BE2C (cell line): ENCODE data around the gene SGTA.

ENCODE experiments used
- DNase-seq: peaks from one replicate; pipeline ENCODE4 v3.0.0-alpha.2; 2020
- H3K27me3 ChIP-seq: fragments of 250-450 bp; sonication (Bioruptor Pico); 2 replicates; pipeline ENCODE4 v1.5.1; 2020; ENCODE audit warnings: mild to moderate bottlenecking
- H3K36me3 ChIP-seq: fragments of 250-450 bp; sonication (Bioruptor Pico); 2 replicates; pipeline ENCODE4 v1.5.1; 2020; ENCODE audit warnings: mild to moderate bottlenecking
- H3K4me1 ChIP-seq: fragments of 250-450 bp; sonication (Bioruptor Pico); 2 replicates; pipeline ENCODE4 v1.5.1; 2020
- H3K4me3 ChIP-seq: 2 replicates; pipeline ENCODE4 v1.5.1; 2011; ENCODE audit warnings: low read depth, low read length
- H3K9me3 ChIP-seq: fragments of 250-450 bp; sonication (Bioruptor Pico); 2 replicates; pipeline ENCODE4 v1.5.1; 2020
- CTCF ChIP-seq: IDR thresholded peaks from 2 replicates; pipeline ENCODE4 v1.5.1; 2012; ENCODE audit warnings: mild to moderate bottlenecking, low read depth, low read length

The SGTA gene

DNA sequence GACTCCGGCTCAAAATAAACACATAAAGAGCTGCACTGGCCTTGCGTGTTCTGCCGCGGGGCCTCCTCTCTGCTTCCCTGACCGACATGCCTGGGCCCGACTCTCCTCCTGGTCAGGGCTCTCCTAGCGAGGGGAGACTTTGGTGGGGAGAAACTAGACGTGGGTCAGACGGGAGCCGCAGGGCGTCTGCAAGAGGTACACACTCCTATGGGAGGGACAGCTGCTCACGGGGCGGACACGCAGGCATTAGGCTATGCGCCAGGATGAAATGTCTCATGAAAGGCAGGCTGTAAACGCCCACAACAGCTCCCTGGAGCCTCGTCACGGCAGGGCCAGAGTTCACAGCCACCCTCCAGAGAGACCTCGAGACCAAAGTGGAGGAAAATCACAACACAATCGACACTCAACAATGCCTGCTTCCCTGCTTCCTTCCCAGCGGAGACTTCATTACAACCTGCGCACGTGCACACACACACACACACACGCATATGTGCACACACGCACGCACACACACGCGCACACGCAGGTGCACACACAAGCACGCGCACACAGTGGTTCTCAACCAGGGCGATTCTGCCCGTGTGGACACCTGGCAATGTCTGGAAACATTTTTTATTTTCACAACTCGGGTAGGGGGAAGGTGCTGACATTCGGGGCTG lies 49.0 kb downstream of the SGTA start:
- DNase-seq, result peak; percentile 28
- H3K4me1 ChIP-seq, result no peaks in the 10 kb centered on the region; the same call in 1 of the 2 replicates
- peaks cover 50% of the 10 kb centered on the region for H3K36me3 ChIP-seq
- H3K9me3 ChIP-seq, result no peaks in the 10 kb centered on the region
- H3K27me3 ChIP-seq, result no peaks in the 10 kb centered on the region
- no peak overlapping the region for H3K4me3 ChIP-seq
- TF ChIP-seq CTCF, result no peak

GRCh38 chr19:2732883-2733282 lies 50.2 kb downstream of the SGTA start:
- H3K36me3 ChIP-seq, result peaks cover 50% of the 10 kb centered on the region
- H3K27me3 ChIP-seq, result no peaks in the 10 kb centered on the region
- no peak for DNase-seq
- no peaks in the 10 kb centered on the region; the same call in 1 of the 2 replicates for H3K4me1 ChIP-seq
- TF ChIP-seq CTCF, result no peak
- no peaks in the 10 kb centered on the region for H3K9me3 ChIP-seq
- no peak overlapping the region for H3K4me3 ChIP-seq

DNA sequence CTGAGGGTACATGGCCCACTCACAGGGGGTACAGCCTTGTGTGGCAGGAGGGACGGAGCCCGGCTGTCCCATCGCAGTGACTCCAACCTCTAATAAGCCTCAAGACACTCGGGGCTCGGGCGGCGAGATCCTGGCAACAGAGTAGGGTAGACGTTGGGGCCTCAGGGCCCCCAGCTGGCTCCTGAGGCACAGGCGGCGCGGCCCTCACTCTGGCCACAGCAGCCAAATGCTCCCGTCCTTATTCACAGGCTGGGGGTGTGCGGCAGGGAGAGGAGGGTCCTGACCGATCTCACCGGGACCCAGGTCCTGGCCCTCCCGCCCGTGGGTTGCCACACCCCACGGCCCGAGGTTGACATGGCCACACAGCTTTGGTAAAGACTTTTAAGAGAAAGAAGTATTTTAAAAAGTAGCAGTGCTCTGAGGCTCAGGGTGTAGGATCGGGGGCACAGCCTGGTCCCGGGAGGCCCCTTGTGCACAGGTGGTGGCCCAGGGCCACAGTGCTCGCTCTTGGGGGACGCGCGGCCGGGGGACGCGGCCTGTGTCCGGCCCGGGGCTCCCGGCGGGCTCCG lies 50.8 kb downstream of the SGTA start:
- Histone ChIP-seq H3K9me3 (no peaks in the 10 kb centered on the region), H3K4me3 (no peak overlapping the region), H3K27me3 (no peaks in the 10 kb centered on the region; the same call in 1 of the 2 replicates), H3K4me1 (no peaks in the 10 kb centered on the region; the same call in 1 of the 2 replicates), H3K36me3 (peaks cover 50% of the 10 kb centered on the region)
- DNase-seq, result no peak
- no peak for TF ChIP-seq CTCF

- H3K9me3 ChIP-seq, result no peaks in the 10 kb centered on the region
- no peaks in the 10 kb centered on the region; the same call in 1 of the 2 replicates for H3K4me1 ChIP-seq
- TF ChIP-seq CTCF, result no peak
- DNase-seq, result peak; percentile 22
- no peaks in the 10 kb centered on the region; the same call in 1 of the 2 replicates for H3K27me3 ChIP-seq
- no peak overlapping the region for H3K4me3 ChIP-seq
- H3K36me3 ChIP-seq, result peaks cover 42% of the 10 kb centered on the region
These were observed 51.7 kb downstream of the SGTA start for GRCh38 chr19:2731181-2731995.

GRCh38 chr19:2729943-2730818 lies 52.9 kb downstream of the SGTA start:
- no peak overlapping the region for H3K4me3 ChIP-seq
- no peaks in the 10 kb centered on the region; the same call in 1 of the 2 replicates for H3K27me3 ChIP-seq
- TF ChIP-seq CTCF, result no peak
- H3K4me1 ChIP-seq, result no peaks in the 10 kb centered on the region; the same call in 1 of the 2 replicates
- H3K36me3 ChIP-seq, result peaks cover 30% of the 10 kb centered on the region
- no peak for DNase-seq
- no peaks in the 10 kb centered on the region for H3K9me3 ChIP-seq
